ENCODE results near the gene DLGAP1. TPM values are rescaled to one million over a fixed set of nuclear protein-coding genes. Genes with fewer than 3 reads are reported as not detected.
A peak's percentile ranks its signal among the peaks of the same experiment; 100 is the strongest.
"Not testable (repeated sequence)": the region's sequence is repeated elsewhere in the genome, so short reads cannot be mapped to it uniquely, and the experiment has no call there.

The DLGAP1 gene
- 5.3 TPM for total RNA-seq

GRCh38 chr18:4455113-4455811, at the start of gene DLGAP1:
DLGAP1 (minus strand) TSS chr18:4455307.
- peak; percentile 27 for DNase-seq

- DNase-seq = not testable (repeated sequence)
These were observed 39.7 kb upstream of the DLGAP1 start for GRCh38 chr18:4494703-4495284.

- DNase-seq = no peak
These were observed 13.4 kb upstream of the DLGAP1 start for GRCh38 chr18:4468511-4468910.

GRCh38 chr18:4454537-4455112, 482 bp downstream of the DLGAP1 start:
- DNase-seq = no peak

GRCh38 chr18:4453874-4454536, 1.1 kb downstream of the DLGAP1 start:
- no peak for DNase-seq

GRCh38 chr18:4453567-4453873, 1.6 kb downstream of the DLGAP1 start:
- DNase-seq = peak; percentile 17

- peak; percentile 23 for DNase-seq
These were observed 4.9 kb downstream of the DLGAP1 start for GRCh38 chr18:4450065-4450658.

GRCh38 chr18:4445902-4446301, 9.2 kb downstream of the DLGAP1 start:
- DNase-seq = no peak

GRCh38 chr18:4444306-4444705, 10.8 kb downstream of the DLGAP1 start:
- DNase-seq = no peak

- DNase-seq = no peak
These were observed 14.0 kb downstream of the DLGAP1 start for GRCh38 chr18:4441098-4441497.

- no peak for DNase-seq
These were observed 16.2 kb downstream of the DLGAP1 start for GRCh38 chr18:4438938-4439337.

- no peak for DNase-seq
These were observed 21.4 kb downstream of the DLGAP1 start for GRCh38 chr18:4433717-4434116.

GRCh38 chr18:4430836-4431235, 24.3 kb downstream of the DLGAP1 start:
- no peak for DNase-seq

- DNase-seq = no peak
These were observed 37.4 kb downstream of the DLGAP1 start for GRCh38 chr18:4417714-4418113.

GRCh38 chr18:4416976-4417375, 38.1 kb downstream of the DLGAP1 start:
- DNase-seq = no peak

GRCh38 chr18:4412286-4412685, 42.8 kb downstream of the DLGAP1 start:
- no peak for DNase-seq

GRCh38 chr18:4406856-4407255, 48.3 kb downstream of the DLGAP1 start:
- DNase-seq = no peak

- DNase-seq = no peak
These were observed 49.1 kb downstream of the DLGAP1 start for GRCh38 chr18:4405965-4406364.

- no peak for DNase-seq
These were observed 51.3 kb downstream of the DLGAP1 start for GRCh38 chr18:4403836-4404235.

GRCh38 chr18:4400911-4401310, 54.2 kb downstream of the DLGAP1 start:
- no peak for DNase-seq

GRCh38 chr18:4399929-4400328, 55.2 kb downstream of the DLGAP1 start:
- DNase-seq = no peak

GRCh38 chr18:4394700-4395099, 60.4 kb downstream of the DLGAP1 start:
- DNase-seq = no peak

- no peak for DNase-seq
These were observed 63.2 kb downstream of the DLGAP1 start for GRCh38 chr18:4391859-4392258.

All from skin of body (tissue), 2 donors.